EL (cell line): ENCODE data around the gene TICRR.
"Not testable (repeated sequence)": the region's sequence is repeated elsewhere in the genome, so short reads cannot be mapped to it uniquely, and the experiment has no call there.

Experiments
- DNase-seq: peaks from one replicate; pipeline ENCODE4 v3.0.0-alpha.2; 2016

Gene TICRR

DNA sequence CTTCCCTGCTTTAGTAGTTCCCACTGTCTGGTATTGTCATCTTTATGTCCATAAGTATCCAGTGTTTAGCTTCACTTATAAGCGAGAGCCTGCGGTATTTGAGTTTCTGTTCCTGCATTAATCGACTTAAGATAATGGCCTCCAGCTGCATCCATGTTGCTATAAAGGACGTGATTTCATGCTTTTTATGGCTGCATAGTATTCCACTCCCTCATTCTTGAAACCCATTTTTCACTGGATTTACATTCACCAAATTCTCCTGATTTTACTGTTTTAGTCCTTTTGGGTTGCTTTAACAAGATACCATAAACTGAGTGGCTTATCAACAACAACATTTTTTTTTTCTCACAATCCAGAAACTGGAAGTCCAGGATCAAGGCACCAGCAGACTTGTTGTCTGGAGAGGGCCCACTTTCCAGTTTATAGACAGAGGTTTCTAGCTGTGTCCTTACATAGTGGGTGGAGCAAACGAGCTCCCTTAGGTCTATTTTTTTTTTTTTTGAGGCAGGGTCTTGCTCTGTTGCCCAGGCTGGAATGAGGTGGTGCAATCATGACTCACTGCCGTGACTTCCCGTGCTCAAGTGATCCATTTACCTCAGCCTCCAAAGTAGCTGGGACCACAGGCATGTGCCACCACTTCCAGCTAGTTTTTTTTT is 6.1 kb upstream of the TICRR start:
- DNase-seq = no peak

DNA sequence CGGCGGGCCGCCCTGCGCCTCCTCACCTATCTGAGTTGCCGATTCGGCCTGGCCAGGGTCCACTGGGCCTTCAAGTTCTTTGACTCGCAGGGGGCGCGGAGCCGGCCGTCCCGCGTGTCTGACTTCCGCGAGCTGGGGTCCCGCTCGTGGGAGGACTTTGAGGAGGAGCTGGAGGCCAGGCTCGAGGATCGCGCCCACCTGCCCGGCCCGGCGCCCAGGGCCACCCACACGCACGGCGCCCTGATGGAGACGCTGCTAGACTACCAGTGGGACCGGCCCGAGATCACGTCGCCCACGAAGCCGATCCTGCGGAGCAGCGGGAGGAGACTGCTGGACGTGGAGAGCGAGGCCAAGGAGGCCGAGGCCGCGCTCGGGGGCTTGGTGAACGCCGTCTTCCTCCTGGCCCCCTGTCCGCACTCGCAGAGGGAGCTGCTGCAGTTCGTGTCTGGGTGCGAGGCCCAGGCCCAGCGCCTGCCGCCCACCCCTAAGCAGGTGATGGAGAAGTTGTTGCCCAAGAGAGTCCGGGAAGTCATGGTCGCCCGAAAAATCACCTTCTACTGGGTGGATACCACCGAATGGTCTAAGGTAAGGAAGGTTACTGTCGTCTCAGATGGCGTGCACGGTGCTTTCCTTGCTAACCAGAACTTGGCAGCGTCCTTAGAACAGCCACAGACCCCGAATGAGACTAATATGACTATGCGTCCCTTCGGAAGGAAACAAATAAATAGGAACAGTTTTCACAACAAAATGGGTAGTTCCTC is 567 bp downstream of the TICRR start:
- DNase-seq = peak; percentile 33

DNA sequence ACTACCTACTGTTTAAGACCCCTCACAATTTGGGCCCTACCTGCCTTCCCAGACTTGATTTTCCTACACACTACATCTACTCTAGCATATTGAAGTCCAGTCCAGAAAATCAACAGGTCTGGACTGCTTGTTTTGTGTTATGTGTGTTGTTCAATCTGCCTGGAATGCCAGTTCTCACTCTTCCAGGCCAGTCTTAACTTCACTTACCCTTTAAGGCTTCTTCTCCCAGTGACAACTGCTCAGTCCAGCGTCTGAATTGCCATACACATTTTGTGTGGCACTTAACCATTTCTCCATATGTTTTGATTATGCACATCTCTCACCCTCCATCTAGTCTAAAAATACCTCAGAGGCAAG is 1.1 kb downstream of the TICRR start:
- peak; percentile 25 for DNase-seq

DNA sequence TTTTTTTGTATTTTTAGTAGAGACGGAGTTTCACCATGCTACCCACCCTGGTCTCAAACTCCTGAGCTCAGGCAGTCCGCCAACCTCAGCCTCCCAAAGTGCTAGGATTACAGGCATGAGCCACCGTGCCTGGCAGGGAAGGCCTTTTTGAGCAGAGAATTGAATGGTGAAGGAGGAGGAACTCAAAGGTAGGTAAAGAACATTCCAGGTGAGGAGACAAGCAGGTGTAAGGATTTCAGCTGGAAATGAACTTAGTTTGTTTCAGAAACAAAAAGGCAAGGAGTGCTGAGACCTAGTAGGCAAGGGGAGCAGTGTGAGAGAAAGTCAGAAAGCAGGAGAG is 2.5 kb downstream of the TICRR start:
- no peak for DNase-seq

DNA sequence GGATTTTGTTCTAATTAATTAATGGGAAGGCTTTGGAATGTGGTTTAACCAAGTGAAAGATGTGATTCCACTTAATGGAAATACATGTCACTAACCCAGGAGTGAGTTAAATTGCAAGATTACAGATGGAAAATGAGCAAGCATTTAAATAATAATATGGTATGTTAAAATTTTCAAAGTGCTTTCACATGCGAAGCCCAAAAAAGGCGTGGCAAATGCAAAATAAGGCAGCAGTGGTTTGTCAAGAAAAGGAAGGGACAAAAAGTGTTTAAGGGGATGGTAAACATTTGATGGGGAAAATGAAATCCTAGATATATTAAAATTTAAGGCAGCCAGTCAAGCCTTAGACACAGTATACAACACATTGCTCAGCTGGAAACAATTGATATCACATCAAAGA is 2.9 kb downstream of the TICRR start:
- no peak for DNase-seq

DNA sequence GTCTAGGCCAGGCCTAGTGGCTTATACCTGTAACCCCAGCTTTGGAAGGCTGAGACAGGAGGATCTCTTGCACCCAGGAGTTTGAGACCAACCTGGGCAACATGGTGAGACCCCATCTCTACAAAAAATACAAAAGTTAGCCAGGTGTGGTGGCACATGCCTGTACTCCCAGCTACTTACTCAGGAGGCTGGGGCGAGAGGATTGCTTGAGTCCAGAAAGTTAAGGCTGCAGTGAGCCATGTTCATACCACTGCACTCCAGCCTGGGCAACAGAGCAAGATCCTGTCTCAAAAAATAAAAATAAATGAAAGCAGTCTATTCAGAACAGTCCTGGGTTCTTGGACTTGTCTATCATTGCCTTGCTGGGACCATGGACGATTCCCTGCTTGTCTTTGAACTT is 5.5 kb downstream of the TICRR start:
- DNase-seq = not testable (repeated sequence)

DNA sequence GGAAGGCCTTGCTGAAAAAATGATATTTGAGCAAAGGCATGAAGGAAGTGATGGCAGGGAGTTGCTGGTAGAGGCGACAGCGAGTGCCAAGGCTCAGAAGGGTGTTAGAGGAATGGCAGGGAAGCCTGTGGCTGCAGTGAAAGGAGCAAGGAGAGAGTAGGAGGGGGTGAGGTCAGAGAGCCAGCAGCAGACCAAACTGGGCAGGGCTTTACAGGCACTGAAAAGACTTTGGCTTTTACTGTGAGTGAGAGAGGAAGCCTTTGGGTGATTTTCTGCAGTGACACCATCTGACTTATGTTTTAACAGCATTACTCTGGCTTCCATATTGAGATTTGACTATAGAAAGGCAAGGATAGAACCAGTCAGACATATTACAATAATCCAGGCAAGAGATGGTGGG is 11.4 kb downstream of the TICRR start:
- DNase-seq = no peak

DNA sequence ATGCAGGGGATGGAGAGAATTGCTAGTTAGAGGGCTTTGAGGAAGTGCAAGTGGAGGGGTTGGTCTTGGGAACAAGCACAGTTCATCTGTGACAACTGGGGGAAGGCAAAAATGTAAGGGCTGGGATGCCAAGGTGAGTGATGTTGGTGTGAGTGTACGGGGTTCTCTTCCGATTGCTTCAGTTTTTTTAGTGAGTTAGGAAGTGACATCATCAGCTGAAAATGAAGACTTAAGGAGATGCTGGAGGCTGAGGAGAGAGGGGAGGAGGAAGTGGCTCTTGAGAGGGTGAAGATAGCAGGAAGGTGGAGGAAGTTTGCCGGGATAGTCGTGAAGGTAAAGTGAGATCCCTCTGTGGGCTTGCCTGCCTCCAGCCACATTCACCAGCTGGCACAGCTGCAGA is 12.7 kb downstream of the TICRR start:
- peak; percentile 76 for DNase-seq

DNA sequence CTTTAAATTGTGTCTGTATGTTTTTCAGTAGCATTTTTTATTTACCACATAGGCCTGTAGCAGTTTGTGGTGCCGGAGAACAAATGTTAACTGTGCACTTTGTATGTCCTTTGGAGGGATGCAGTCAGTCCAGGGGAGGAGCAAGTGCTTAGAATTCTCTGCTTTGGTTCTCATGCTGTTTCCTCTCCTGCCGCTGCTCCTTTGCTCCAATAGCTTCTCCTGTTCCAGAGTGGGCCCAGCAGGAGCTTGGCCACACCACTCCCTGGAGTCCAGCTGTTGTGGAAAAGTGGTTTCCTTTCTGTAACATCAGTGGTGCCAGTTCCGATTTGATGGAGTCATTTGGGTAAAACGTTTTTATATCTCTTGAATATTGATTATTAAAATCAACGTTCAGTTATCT is 16.6 kb downstream of the TICRR start:
- no peak for DNase-seq

DNA sequence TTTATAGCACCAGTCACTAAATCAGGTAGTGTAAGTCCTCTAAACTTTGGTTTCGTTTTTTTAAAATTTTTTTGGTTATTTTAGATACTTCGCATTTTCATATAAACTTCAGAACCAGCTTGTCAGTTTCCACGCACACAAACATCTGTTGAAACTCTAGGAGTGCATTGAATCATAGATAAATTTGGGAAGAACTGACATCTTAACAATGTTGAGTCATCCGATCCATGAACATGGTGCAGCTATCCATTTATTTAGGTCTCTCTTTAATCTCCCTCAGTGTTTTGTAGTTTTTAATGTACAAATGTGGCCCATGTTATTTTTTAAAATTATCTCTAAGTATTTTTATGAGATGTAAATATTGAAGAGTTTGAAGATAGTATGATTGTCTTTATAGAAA is 17.7 kb downstream of the TICRR start:
- no peak for DNase-seq

DNA sequence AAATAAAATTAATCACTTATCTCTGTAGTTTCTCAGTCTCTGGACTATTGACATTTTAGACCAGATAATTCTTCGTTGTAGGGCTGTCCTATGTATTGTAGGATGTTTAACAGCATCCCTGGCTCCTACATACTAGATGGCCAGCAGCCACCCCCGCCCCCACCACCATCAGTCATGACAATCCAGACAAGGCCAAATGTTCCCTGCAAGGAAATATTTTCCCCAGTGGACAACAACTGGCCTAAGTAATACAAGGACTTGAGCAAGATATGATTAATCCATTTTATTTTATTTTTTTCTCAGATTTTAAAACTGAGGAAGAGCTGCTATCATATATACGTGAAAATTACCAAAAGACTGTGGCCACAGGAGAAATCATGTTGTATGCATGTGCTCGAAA is 23.8 kb downstream of the TICRR start:
- DNase-seq = no peak

DNA sequence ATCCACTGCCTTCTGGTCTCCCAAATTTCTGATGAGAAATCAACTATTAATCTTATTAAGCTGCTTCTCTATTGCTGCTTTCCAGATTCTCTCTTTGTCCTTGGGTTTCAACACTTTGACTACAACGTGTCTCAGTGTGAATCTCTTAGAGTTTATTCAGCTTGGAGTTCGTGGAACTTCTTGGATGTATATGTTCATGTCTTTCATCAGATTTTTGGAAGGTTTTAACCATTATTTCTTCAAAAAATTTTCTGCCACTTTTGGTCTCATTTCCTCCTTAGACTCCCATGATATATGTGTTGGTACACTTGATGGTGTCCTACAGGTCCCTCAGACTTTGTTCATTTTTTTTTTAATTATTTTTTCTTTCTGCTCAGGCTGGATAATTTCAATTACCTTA is 36.0 kb downstream of the TICRR start:
- no peak for DNase-seq

DNA sequence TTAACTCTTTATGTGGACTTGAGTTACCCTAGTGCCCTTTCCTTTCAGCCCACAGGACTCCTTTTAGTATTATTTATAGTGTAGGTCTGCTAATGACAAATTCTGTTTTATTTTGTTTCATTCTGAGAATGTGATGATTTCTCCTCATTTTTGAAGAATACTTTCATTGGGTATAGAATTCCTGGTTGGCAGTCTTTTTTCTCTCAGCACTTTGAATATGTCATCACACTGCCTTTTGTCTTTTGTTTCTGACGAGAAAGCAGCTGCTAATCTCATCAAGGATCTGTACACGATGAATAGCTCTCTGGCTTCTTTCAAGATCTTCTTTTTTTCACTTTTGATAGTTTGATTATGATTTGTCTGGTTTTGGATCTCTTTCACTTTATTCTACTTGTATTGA is 37.8 kb downstream of the TICRR start:
- DNase-seq = no peak

DNA sequence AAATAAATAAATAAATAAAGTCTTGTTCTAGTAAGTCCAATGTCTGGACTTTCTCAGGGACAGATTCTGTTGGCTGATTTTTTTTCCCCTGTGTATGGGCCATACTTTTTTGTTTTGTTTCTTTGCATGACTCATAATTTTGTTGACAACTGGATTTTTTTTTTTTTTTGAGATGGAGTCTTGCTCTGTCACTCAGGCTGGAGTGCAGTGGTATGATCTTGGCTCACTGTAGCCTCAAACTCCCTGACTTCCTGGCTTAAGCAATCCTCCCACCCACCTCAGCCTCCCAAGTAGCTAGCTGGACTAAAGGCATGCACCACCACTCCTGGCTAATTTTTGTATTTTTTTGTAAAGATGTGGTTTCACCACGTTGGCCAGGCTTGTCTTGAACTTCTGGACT is 38.9 kb downstream of the TICRR start:
- no peak for DNase-seq

DNA sequence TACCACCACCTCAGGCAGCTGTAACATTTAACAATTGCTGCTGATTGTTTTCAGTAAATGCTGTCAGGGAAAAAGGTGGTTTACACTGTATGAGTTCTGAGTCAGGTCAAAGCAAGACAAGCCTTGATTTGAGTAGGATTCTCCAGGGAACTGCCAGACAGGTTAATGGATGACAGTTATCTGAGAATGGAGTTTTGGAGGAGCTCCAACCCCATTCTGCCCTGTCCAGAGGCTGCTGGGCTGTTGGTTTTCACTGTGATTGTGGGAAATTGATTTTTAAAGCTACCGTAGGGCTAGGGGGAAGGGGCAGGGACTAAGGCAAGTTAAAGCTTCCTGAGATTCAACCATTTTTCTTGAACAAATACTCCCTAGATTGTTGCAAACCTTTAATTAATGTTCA is 39.9 kb downstream of the TICRR start:
- DNase-seq = no peak

DNA sequence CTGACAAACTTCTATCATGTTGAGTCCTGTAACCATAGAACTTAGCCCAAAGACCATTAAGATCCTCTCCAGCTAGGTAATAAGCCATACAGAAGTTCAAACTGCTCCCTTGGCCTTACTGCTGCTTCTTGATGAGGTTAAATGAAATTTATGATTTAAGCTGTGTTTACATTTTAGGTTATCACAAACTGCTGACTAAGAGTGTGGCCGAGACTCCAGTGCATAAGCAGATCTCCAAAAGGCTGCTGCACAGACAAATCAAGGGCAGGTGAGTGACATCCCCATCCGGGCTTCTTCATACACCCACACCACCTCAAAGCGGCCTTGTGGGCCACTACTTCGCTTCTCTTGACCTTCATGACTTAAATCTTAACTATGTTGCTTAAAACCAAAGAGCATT is 41.0 kb downstream of the TICRR start:
- no peak for DNase-seq

DNA sequence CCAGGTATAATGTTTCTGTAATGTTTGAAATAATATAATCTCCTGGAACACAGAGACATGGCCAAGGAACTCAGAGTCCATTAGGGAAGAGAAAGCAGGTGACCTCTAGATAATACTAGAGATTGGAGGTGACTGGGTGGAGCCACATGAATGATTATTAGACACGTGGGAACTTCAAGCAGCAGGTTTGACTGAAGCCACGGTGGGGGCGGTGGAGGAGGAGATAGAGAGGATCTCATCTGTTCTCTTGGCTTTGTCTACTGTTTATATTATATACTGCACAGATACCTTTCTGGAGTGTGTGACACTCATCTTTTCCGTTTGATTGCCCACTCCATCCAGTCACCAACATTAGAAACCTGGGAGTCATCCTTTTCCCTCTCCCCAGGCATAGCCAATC is 46.3 kb downstream of the TICRR start:
- no peak for DNase-seq

DNA sequence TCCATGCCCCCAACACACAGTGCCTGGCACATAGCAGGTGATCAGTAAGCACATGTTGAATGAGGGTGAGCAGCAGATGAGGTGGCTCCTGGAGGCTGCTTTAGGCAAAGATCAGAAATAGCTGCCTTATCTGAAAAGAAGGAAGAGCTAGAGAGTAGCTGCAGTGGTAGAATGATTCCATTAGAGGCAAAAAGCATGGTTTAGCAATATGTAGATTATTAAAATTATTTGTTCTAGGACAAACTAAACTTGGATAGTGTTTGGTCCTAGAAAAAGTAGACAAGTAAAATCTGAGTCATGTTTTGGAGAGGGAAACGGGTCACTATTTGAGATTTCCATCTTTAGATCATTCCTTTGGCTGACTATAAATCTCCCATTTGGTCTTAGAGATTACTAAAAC is 47.9 kb downstream of the TICRR start:
- no peak for DNase-seq

DNA sequence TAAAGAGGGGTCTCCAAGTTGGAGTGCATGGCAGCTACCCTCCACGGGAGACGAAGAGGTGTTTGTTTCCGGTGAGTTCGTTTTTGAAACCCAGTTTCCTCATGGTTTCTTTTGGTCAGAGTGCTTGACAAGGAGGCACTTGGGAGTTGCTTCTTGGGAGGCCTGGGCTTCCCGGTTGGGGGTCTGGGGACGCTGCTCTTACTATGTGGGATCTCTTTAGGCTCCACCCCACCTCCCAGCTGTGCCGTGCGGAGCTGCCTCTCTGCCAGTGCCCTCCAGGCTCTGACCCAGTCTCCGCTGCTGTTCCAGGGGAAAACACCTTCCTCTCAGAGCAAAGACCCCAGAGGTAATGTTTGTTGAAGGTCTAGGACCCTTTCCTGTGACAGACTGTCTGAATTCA is 50.4 kb downstream of the TICRR start:
- DNase-seq = no peak

DNA sequence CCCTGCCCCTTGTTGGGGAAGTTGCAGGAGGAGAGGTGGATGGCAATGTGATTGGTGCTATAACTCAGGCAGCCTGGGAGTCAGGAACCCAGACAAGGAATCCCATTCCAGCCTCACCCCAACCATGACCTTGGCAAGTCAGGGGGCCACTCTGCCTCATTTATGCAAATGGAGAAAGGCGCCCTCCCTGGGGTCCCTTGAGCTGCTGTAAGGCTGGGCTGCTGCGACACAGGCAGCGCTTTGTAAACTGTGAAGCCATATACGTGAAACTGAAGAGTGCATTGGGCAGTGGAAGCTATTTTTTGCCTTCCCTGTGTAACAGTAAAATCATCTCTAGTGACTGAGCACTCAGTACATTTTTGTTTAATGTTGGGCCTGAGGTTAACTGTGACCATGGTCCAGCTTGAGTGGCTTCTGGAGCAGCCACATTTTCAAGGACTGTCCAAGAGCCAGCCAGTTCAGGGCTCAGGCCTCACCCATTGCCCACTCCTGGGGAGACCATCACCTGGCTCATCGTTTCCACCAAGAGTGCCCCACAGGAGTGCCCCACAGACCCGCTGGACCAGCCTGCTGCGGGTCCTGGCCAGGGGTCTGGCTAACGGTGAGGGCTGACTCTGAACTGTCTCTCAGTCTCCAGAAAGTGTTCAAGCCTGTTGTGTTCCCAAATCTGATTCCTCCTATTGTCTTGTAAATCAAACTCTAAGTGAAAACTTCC is 52.1 kb downstream of the TICRR start:
- no peak for DNase-seq

DNA sequence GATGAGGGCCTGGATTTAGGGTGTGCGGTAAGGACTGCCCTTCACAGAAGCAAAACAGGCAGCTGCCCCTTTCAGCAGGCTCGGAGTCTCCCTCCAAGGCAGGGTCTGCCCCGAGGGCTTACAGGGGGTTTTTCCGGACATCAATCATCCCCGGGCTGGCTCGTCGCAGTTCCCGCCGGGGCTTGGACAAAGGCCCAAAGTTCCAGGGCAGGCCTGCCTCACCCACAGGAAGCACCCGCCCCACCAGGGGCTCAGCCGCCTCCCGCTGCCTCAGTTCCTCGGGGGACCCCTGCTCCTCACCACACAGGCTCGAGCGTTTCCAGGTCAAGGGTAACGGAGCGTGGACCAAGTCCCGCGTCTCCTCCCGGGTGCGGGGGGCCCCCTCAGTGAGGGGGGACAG is 53.0 kb downstream of the TICRR start:
- no peak for DNase-seq

DNA sequence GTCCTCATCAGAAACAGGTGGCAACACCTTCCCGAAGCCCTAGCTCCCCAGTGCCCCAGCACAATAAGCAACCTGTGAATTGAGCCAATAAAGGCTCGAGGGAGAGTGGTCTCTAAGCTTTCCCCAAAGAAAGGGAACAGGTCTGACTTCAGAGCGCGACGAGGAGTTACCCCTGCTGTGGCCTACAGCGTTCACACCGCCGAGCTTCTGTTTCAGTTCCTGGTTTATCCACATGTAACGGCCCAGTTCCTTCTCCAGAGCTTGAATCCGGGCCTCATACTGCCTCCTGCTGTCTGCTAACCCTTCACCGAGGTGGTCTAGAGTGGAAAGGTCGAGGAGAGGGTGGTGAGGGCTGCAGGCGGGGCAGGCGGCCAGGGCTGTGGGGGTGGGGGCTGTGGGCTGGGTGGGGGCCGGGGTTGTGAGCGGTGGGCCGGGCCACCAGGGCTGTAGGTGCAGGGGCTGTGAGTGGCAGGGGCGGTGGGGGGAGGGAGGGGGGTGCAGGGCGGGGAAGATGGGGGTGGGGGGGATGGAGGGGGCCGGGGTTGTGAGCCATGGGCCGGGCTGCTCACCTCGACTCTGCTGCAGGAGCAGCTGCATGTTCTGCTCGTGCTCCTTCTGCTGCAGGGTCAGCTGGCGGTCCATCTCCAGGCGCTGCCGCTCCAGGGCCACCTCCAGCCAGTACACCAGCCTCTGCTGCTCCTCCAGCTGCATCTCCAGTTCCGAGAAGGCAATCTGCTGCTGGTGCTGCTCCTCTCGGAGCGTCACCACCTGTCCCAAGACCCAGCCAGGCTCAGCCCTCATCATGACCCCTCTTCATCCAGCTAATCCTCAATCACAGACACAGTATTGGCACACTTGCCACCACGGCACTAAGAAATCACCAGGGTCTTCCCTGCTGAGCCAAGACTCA is 53.8 kb downstream of the TICRR start:
- DNase-seq = no peak

DNA sequence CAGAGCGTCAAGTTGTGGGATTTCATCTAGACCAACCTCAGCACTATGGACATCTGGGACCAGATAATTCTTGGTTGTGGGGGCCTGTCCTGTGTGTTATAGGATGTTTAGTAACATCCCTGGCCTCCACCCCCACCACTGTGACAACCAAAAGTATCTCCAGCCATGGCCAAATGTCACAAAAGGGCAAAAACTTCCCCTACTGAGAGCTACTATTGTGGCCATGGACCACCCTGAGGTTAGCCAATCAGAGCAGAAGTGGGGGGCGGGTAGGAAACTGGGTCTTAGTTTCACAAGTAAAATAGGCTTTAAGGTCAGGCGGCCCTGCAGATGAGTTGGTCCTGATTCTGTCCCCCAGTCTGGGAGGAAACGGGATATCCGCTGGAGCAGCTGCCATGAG is 54.6 kb downstream of the TICRR start:
- DNase-seq = no peak

DNA sequence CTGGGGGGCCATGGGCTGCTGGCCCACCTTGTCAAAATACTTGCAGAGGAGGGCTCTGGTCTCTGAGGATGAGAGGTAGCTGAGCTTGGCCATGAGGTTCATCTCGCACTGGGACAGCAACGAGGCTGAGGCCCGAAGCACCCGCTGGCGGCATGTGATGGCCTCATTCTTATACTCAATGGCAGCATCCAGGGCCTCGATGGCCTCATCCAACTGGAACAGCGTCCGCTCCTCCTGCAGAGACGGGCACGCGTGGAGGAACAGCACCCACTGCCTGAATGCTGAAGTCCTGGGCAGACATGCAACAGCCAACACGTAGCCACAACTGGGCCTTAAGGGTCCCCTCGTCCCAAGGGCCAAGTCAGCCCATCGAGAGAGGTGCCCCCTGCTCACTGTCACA is 55.0 kb downstream of the TICRR start:
- DNase-seq = no peak
